ENCODE data around the gene CENPB.

CENPB gene

DNA sequence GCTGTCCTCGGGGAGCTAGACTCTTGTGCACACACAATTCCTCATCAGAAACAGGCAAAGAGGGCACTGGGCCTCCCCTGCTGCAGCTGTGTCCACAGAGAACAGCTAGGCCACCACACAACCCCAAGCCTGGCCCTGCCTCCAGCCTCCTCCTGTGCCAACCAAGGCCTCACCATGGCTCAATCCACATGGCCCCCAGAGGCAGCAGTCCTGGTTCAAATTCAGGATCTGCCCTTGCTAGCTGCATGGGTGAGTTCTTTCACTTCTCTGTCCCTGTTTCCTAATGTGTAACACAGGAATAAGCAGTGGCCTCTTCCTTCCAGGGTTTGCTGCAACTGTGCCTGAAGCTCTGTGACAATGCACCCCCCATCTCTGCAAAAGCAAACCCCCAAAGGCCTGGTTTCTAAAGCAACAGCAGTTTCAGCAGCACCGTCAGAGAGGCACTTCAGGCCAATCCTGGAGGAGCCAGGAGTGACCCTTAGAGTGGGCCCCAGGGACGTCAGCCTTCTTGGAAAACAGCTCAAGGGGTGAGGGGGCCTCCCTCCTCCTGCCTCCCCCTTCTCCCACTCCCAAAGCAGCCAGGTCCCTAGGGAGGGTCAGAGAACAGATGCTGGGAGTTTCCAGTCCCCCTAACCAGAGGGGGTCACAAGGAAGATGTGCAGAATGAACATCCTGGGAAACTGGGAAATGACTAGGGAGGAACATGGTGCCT lies 21.2 kb downstream of the CENPB start:
- Histone ChIP-seq H2AFZ (ENCODE audit: low read length) (no peak overlapping the region), H3K36me3 (ENCODE audit: insufficient read depth, low read length) (peaks cover 7% of the 10 kb centered on the region; the same call in 1 of the 2 replicates), H3K9ac (ENCODE audit: low read length) (no peak overlapping the region; the same call in 1 of the 2 replicates), H3K4me2 (ENCODE audit: low read length) (no peak overlapping the region), H3K4me3 (ENCODE audit: low read depth, low read length, poor library complexity, severe bottlenecking) (no peak overlapping the region), H3K27ac (ENCODE audit: low read depth, low read length, poor library complexity, severe bottlenecking) (no peak overlapping the region), H4K20me1 (ENCODE audit: insufficient read depth, low read length) (no peaks in the 10 kb centered on the region), H3F3A (ENCODE audit: insufficient read depth, low read length) (no peaks in the 10 kb centered on the region), H3K9me2 (ENCODE audit: low read depth, low read length) (no peaks in the 10 kb centered on the region), H3K79me2 (ENCODE audit: insufficient read depth, low read length) (no peaks in the 10 kb centered on the region), H3K4me1 (ENCODE audit: insufficient read depth, low read length, severe bottlenecking) (peaks cover 36% of the 10 kb centered on the region), H3K27me3 (ENCODE audit: insufficient read depth, low read length) (no peaks in the 10 kb centered on the region), H3K9me3 (ENCODE audit: low read length) (no peaks in the 10 kb centered on the region)
- TF ChIP-seq, protein P1, sequence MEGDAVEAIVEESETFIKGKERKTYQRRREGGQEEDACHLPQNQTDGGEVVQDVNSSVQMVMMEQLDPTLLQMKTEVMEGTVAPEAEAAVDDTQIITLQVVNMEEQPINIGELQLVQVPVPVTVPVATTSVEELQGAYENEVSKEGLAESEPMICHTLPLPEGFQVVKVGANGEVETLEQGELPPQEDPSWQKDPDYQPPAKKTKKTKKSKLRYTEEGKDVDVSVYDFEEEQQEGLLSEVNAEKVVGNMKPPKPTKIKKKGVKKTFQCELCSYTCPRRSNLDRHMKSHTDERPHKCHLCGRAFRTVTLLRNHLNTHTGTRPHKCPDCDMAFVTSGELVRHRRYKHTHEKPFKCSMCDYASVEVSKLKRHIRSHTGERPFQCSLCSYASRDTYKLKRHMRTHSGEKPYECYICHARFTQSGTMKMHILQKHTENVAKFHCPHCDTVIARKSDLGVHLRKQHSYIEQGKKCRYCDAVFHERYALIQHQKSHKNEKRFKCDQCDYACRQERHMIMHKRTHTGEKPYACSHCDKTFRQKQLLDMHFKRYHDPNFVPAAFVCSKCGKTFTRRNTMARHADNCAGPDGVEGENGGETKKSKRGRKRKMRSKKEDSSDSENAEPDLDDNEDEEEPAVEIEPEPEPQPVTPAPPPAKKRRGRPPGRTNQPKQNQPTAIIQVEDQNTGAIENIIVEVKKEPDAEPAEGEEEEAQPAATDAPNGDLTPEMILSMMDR (IDR thresholded peaks at IDR 0.05; ENCODE audit: low read length), result no peak
- TF ChIP-seq EZH2 (IDR thresholded peaks at IDR 0.05; ENCODE audit: borderline replicate concordance, low read length), result no peak

DNA sequence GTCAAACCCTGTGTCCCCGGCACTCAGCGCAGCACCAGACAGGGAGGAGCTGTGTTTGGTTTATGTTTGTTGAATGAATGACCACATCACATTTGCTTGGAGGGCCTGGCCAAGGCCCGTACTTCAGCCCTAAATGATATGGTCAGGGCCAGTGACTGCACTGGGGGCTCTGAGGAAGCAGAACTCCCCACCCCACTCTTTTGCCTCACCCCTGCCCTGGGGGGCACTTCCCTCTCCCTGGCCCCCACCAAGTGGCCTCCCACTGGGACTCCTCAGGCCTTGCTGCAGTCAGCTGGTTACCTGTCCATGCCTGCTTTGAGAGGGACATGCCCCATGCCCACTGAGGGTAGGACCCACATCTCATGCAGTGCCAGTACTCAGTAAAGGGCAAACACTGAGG lies 21.9 kb downstream of the CENPB start:
- Histone ChIP-seq H3K4me2 (ENCODE audit: low read length) (no peak overlapping the region), H3K79me2 (ENCODE audit: insufficient read depth, low read length) (no peaks in the 10 kb centered on the region), H3K9ac (ENCODE audit: low read length) (no peak overlapping the region), H3K4me1 (ENCODE audit: insufficient read depth, low read length, severe bottlenecking) (peaks cover 36% of the 10 kb centered on the region), H3K36me3 (ENCODE audit: insufficient read depth, low read length) (peaks cover 7% of the 10 kb centered on the region; the same call in 1 of the 2 replicates), H3K27ac (ENCODE audit: low read depth, low read length, poor library complexity, severe bottlenecking) (no peak overlapping the region), H3K4me3 (ENCODE audit: low read depth, low read length, poor library complexity, severe bottlenecking) (no peak overlapping the region), H4K20me1 (ENCODE audit: insufficient read depth, low read length) (no peaks in the 10 kb centered on the region), H2AFZ (ENCODE audit: low read length) (no peak overlapping the region), H3K9me3 (ENCODE audit: low read length) (no peaks in the 10 kb centered on the region), H3F3A (ENCODE audit: insufficient read depth, low read length) (no peaks in the 10 kb centered on the region), H3K9me2 (ENCODE audit: low read depth, low read length) (no peaks in the 10 kb centered on the region), H3K27me3 (ENCODE audit: insufficient read depth, low read length) (no peaks in the 10 kb centered on the region)
- no peak for TF ChIP-seq EZH2 (IDR thresholded peaks at IDR 0.05; ENCODE audit: borderline replicate concordance, low read length)
- TF ChIP-seq, protein P1 (IDR thresholded peaks at IDR 0.05; ENCODE audit: low read length), result no peak

DNA sequence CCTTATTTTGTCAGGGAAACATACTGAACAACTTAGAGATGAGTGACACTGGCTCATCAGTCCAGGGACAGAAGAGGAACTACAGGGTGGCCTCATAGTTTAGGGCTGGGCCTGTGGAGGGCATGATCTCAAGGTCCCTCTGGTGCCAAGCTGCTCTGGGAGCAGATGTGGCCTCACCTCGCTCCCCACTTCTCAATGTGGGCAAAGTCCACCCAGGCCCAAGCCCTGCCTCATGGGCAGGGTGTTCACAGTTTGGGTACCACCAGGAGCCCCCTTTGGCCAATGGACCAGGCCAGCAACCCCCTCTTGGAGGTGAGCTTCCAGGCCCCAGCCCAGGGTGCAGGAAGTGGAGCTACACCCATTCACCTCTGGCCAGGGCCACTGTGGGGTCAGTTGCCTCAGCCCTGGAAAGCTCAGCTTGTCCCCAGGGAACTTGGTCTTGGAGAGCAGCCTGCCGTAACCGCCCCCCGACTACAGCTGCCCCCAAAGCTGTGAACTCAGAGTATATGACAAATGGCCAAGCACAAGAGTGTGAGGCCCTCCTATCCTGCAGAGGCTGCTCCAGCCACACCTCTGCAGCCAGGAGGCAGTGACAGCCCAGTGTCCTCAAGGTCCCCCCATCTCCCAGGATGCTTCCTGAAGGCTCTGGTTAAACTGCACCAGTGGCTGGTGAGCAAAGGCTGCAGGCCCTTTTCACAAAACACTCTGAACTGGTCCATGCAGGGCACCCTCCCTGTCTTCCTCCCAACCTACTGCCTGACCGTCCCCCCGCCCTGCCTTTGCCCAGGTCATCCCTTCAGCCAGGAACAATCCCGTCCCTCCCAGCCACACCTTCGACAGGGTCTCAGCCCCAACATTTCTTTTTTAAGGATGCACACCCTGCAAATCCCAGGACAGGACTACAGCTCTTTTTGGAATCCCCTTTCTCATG lies 22.6 kb downstream of the CENPB start:
- Histone ChIP-seq H3K9ac (ENCODE audit: low read length) (no peak overlapping the region), H3F3A (ENCODE audit: insufficient read depth, low read length) (no peaks in the 10 kb centered on the region), H4K20me1 (ENCODE audit: insufficient read depth, low read length) (no peaks in the 10 kb centered on the region), H3K9me2 (ENCODE audit: low read depth, low read length) (no peaks in the 10 kb centered on the region), H3K36me3 (ENCODE audit: insufficient read depth, low read length) (peaks cover 7% of the 10 kb centered on the region; the same call in 1 of the 2 replicates), H3K4me1 (ENCODE audit: insufficient read depth, low read length, severe bottlenecking) (peaks cover 35% of the 10 kb centered on the region), H3K27me3 (ENCODE audit: insufficient read depth, low read length) (no peaks in the 10 kb centered on the region), H3K4me3 (ENCODE audit: low read depth, low read length, poor library complexity, severe bottlenecking) (no peak overlapping the region), H3K27ac (ENCODE audit: low read depth, low read length, poor library complexity, severe bottlenecking) (no peak overlapping the region), H3K9me3 (ENCODE audit: low read length) (no peaks in the 10 kb centered on the region), H3K79me2 (ENCODE audit: insufficient read depth, low read length) (no peaks in the 10 kb centered on the region), H2AFZ (ENCODE audit: low read length) (no peak overlapping the region), H3K4me2 (ENCODE audit: low read length) (no peak overlapping the region)
- TF ChIP-seq, protein P1 (IDR thresholded peaks at IDR 0.05; ENCODE audit: low read length), result no peak
- no peak for TF ChIP-seq EZH2 (IDR thresholded peaks at IDR 0.05; ENCODE audit: borderline replicate concordance, low read length)
